Common myeloid progenitor, CD34-positive (primary cell): ENCODE data around the gene MT1X.

Experiments used
- CTCF ChIA-PET: fragments of 350-600 bp; sonication (Branson Sonifier 250); formaldehyde crosslinking; loops from one replicate; lab custom pipeline; 2021; ENCODE audit warnings: antibody characterized with exemption; lab: Charles Lee
- POLR2A ChIA-PET: fragments of 350-600 bp; sonication (Branson Sonifier 250); formaldehyde crosslinking; loops from one replicate; lab custom pipeline; 2021; ENCODE audit warnings: antibody characterized with exemption; lab: Charles Lee
- DNase-seq, 3 donors: peaks; one replicate each; pipeline versions ENCODE4 v3.0.0 to v3.0.0-alpha.2; 2013
- H3K27ac ChIP-seq, 2 experiments: 1 replicate in 1 of 2; 2 replicates in 1 of 2; pipeline ENCODE4 v1.7.0; 2013; ENCODE audit warnings: inconsistent platforms in 2 of 2, low read length in 2 of 2, mild to moderate bottlenecking in 2 of 2, low read depth in 1 of 2, moderate library complexity in 1 of 2; ENCODE audit not compliant: severe bottlenecking in 2 of 2, insufficient read depth in 1 of 2, poor library complexity in 1 of 2
- H3K27me3 ChIP-seq, 5 experiments: replicated peaks in 2 of 5; 1 replicate in 3 of 5; 2 replicates in 2 of 5; pipeline versions ENCODE4 v1.6.1 to v1.7.0; 2013; ENCODE audit warnings: low read length in 4 of 5, mild to moderate bottlenecking in 2 of 5, moderate library complexity in 2 of 5, inconsistent platforms in 1 of 5; ENCODE audit not compliant: insufficient read depth in 5 of 5, control insufficient read depth in 4 of 5
- H3K36me3 ChIP-seq, 4 experiments: 1 replicate in 2 of 4; 2 replicates in 2 of 4; pipeline versions ENCODE4 v1.6.1 to v1.7.0; 2013; ENCODE audit warnings: low read length in 3 of 4, control low read depth in 1 of 4, mild to moderate bottlenecking in 1 of 4; ENCODE audit not compliant: control insufficient read depth in 4 of 4, insufficient read depth in 4 of 4
- H3K4me1 ChIP-seq, 4 experiments: 1 replicate in 3 of 4; 2 replicates in 1 of 4; pipeline versions ENCODE4 v1.6.1 to v1.7.1; 2013; ENCODE audit warnings: low read length in 3 of 4, mild to moderate bottlenecking in 3 of 4, control low read depth in 1 of 4, inconsistent platforms in 1 of 4, moderate library complexity in 1 of 4; ENCODE audit not compliant: control insufficient read depth in 4 of 4, insufficient read depth in 4 of 4; ENCODE audit errors: control extremely low read depth in 1 of 4
- H3K4me3 ChIP-seq, 7 experiments: 1 replicate in 4 of 7; 2 replicates in 3 of 7; pipeline versions ENCODE4 v1.5.1 to v1.7.0; 2013; ENCODE audit warnings: mild to moderate bottlenecking in 7 of 7, low read length in 6 of 7, moderate library complexity in 6 of 7, inconsistent platforms in 2 of 7, low read depth in 2 of 7, control low read depth in 1 of 7; ENCODE audit not compliant: insufficient read depth in 4 of 7, control insufficient read depth in 1 of 7; ENCODE audit errors: extremely low read depth in 1 of 7
- H3K9me3 ChIP-seq, 5 experiments: 1 replicate in 4 of 5; 2 replicates in 1 of 5; pipeline versions ENCODE4 v1.6.1 to v1.7.1; 2013; ENCODE audit warnings: low read length in 4 of 5, mild to moderate bottlenecking in 2 of 5, inconsistent platforms in 1 of 5, low read depth in 1 of 5, moderate library complexity in 1 of 5; ENCODE audit not compliant: control insufficient read depth in 4 of 5, insufficient read depth in 2 of 5; ENCODE audit errors: control extremely low read depth in 1 of 5
- WGBS: methylation state at CpG from one replicate; pipeline ENCODE4 v1.1.5; 2013; ENCODE audit not compliant: insufficient coverage; 5-methylcytosine and 5-hydroxymethylcytosine counted together

The MT1X gene

DNA sequence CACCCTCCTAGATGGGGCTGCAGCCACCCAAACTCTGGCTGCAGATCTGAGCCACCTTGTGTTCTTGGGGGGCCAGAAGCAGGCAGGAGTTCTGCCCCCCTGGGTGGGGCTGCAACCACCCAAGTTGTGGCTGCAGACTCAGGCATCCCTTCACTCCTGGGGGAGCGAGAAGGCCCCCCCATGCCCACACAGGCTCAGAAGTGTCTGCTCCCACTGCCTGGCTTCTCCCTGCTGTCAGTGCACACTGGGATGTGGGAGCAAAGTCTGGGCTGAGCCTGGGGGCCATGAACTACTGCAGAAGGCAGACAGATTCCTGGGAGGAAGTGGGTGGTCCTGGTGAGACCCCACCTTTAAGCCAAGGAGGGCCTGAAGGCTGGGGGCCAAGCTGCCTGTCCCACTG is 13.0 kb downstream of the MT1X start:
- no peak for DNase-seq
- no peak overlapping the region for H3K27ac ChIP-seq
- WGBS = 67% methylated on average over 1 of the region's 1 CpG
- H3K4me1 ChIP-seq = no peaks in the 10 kb centered on the region
- H3K36me3 ChIP-seq = no peaks in the 10 kb centered on the region
- H3K9me3 ChIP-seq = peaks cover 0 to 12% (median 4%) of the 10 kb centered on the region in 5 experiments
- H3K27me3 ChIP-seq = peaks cover 0 to 3% (median 0%) of the 10 kb centered on the region in 5 experiments
- ChIA-PET CTCF (interaction anchor here (1.0 kb wide), 2 partner anchors 11 to 91 kb away, joined by 3 to 4 read pairs; no protein-coding TSS in a partner anchor), POLR2A (interaction anchor here (0.8 kb wide), 1 partner anchor 13 kb away, joined by 3 read pairs; no protein-coding TSS in a partner anchor)
- H3K4me3 ChIP-seq = no peak overlapping the region

DNA sequence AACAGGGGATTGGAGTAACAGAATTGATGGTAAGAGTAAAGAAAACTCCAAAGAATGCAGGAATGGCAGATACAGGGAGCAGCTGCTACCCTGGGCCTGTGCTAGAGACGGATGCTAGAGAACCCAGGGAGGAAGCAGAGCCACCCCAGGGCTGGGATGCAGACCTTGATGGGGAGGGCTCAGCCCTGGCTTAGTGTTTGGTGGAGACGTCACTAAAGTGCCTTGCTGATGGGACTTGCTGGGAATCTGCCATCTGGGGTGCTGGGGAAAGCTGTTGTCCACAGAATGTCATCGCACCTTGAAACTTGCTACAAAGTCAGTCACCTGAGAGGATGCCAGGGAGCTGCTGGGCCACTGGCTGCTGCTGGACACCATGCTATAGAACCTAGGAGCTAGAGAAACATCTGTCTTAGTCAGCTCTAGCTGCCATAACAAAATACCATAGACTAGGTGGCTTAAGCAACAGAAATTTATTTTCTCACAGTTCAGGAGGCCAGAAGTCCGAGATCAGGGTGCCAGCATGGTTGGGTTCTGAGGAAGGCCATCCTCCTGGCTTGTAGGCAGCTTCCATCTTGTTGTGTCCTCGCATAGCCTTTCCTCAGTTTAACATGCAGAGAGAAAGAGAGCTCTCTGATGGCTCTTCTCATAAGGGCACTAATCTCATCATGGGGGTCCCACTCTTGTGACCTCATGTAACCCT is 15.3 kb downstream of the MT1X start:
- POLR2A ChIA-PET = no interaction called here

DNA sequence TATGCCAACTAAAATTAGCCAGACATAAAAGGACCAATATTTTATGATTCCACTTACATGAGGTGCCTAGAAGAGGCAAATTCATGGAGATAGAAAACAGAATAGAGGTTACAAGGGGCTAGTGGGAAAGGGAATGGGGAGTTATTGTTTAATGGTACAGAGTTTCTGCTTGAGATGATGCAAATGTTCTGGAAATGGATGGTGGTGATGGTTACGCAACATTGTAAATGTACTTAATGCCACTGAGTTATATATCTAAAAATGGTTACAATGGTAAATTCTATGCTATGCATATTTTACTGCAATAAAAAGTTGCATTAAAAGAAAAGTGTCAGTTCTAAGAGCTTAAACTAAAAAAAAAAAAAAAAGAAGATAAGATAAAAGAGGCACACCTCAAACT is 17.9 kb downstream of the MT1X start:
- POLR2A ChIA-PET = no interaction called here
- H3K4me3 ChIP-seq = no peak overlapping the region
- H3K27ac ChIP-seq = no peak overlapping the region
- peaks cover 0 to 12% (median 4%) of the 10 kb centered on the region in 5 experiments for H3K9me3 ChIP-seq
- no peaks in the 10 kb centered on the region for H3K36me3 ChIP-seq
- H3K4me1 ChIP-seq = no peaks in the 10 kb centered on the region
- CTCF ChIA-PET = interaction anchor here (0.6 to 4.6 kb wide), 8 partner anchors 10 to 187 kb away, joined by 3 to 42 read pairs (median 24); partner anchors contain the start of genes MT1G, MT1H and MT2A
- no CpG with 5 or more reads among the region's 1 CpG for WGBS
- H3K27me3 ChIP-seq = no peaks in the 10 kb centered on the region
- no peak for DNase-seq

More for the DNA sequence above, 15.3 kb downstream of the MT1X start:
- DNase-seq = no peak
- no peaks in the 10 kb centered on the region for H3K4me1 ChIP-seq
- peaks cover 0 to 12% (median 4%) of the 10 kb centered on the region in 5 experiments for H3K9me3 ChIP-seq
- CTCF ChIA-PET = interaction anchor here (0.7 to 2.4 kb wide), 10 partner anchors 20 to 121 kb away, joined by 3 to 8 read pairs (median 4); no protein-coding TSS in a partner anchor
- peaks cover 0 to 3% (median 0%) of the 10 kb centered on the region in 5 experiments for H3K27me3 ChIP-seq
- 93% methylated on average over 5 of the region's 5 CpGs for WGBS
- no peaks in the 10 kb centered on the region for H3K36me3 ChIP-seq
- no peak overlapping the region for H3K4me3 ChIP-seq
- no peak overlapping the region for H3K27ac ChIP-seq

GRCh38 chr16:56700631-56701030 is 18.4 kb downstream of the MT1X start:
- Histone ChIP-seq H3K27ac (no peak overlapping the region), H3K9me3 (peaks cover 0 to 12% (median 4%) of the 10 kb centered on the region in 5 experiments), H3K36me3 (no peaks in the 10 kb centered on the region), H3K4me3 (no peak overlapping the region), H3K4me1 (no peaks in the 10 kb centered on the region), H3K27me3 (no peaks in the 10 kb centered on the region)
- ChIA-PET POLR2A (no interaction called here), CTCF (interaction anchor here (0.6 to 4.6 kb wide), 9 partner anchors 10 to 187 kb away, joined by 3 to 42 read pairs (median 16); partner anchors contain the start of genes MT1G, MT1H and MT2A)
- no peak for DNase-seq
- no CpG with 5 or more reads among the region's 1 CpG for WGBS

- Histone ChIP-seq H3K4me1 (no peaks in the 10 kb centered on the region), H3K9me3 (peaks cover 0 to 12% (median 4%) of the 10 kb centered on the region in 5 experiments), H3K27ac (no peak overlapping the region), H3K4me3 (no peak overlapping the region), H3K27me3 (no peaks in the 10 kb centered on the region), H3K36me3 (no peaks in the 10 kb centered on the region)
- WGBS = 94% methylated on average over 7 of the region's 7 CpGs
- CTCF ChIA-PET = interaction anchor here (0.8 to 4.6 kb wide), 24 partner anchors 7 to 199 kb away, joined by 3 to 42 read pairs (median 5); partner anchors contain the start of genes MT1G, MT1H, MT1X and MT2A
- DNase-seq = no peak
- POLR2A ChIA-PET = interaction anchor here (1.2 kb wide), 1 partner anchor 59 kb away, joined by 3 read pairs; no protein-coding TSS in a partner anchor
These were observed 19.3 kb downstream of the MT1X start for GRCh38 chr16:56701534-56701933.

DNA sequence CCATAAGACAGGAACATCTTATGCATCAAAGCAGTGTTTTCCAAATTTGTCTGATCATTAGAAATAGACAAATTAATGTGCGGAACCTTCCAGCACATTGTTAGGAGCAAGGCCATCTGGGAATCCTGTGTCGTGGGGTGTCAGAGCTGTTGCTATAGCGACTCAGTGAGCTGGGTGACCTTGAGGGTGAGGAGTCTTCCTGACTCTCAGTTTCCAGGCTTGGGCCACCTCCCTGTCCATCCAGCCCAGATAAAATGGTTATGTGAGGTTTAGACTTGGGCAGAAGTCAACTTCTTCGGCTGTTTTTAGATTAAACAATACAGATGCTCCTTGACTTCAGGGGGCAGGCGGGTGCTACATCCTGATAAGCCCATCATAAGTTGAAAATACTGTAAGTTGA is 20.6 kb downstream of the MT1X start:
- Histone ChIP-seq H3K4me3 (no peak overlapping the region), H3K27me3 (no peaks in the 10 kb centered on the region), H3K4me1 (no peaks in the 10 kb centered on the region), H3K36me3 (no peaks in the 10 kb centered on the region), H3K9me3 (peaks cover 0 to 3% (median 0%) of the 10 kb centered on the region in 5 experiments), H3K27ac (no peak overlapping the region)
- DNase-seq = no peak
- 100% methylated on average over 3 of the region's 5 CpGs for WGBS
- CTCF ChIA-PET = interaction anchor here (0.7 to 4.6 kb wide), 19 partner anchors 9 to 193 kb away, joined by 3 to 42 read pairs (median 5); partner anchors contain the start of genes MT1G, MT1H, MT1X and MT2A
- POLR2A ChIA-PET = no interaction called here
